Measurements from ENCODE around the gene ALK.

DNA sequence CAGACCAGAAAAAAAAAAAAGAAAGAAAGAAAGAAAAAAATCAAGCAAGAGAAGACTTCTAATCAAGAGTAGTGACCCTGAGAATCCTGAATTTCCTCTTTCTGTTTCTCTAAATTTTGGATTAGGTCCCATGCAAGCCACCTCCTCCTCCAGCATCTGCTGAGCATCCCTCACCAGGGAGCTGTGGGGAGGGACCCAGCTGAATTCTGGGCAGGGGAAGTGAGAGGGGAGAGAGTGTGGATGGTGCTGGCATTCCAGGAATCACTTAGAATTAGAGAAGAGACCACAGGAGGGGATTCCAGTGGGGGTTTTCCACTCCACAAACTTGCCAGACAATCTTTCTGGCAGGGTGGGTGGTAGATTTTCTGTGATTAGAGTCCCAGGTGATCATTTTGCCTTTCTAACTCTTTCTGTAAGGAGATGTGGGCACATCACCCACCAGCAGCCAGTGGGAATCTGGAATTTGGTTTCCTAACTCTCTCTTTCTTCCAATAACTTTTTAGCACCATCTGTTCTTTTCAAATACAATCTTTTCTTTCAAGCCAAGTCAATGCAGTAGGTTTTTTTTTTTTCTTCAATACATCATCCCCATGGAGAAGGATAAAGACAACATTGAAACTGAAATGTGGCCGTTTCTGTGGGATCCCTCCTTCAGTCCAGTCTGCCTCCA is 526.9 kb downstream of the ALK start:
- no peak for TF ChIP-seq GATA2 (IDR thresholded peaks at IDR 0.05; ENCODE audit: low read depth, low read length)
- no peak for TF ChIP-seq GATA3 (IDR thresholded peaks at IDR 0.05; ENCODE audit: low read depth, low read length)
